GM10847 (cell line): Measurements from ENCODE around the gene DAP.

Experiments used
- POLR2A ChIP-seq: IDR thresholded peaks from 2 replicates; pipeline ENCODE4 v1.6.1; 2011; ENCODE audit not compliant: insufficient read length; ENCODE audit errors: extremely low read depth

DAP gene

GRCh38 chr5:10667431-10668057, 93.5 kb downstream of the DAP start:
- no peak for TF ChIP-seq POLR2A

- TF ChIP-seq POLR2A, result no peak
Measured at GRCh38 chr5:10666531-10667299, 94.3 kb downstream of the DAP start.

GRCh38 chr5:10665799-10666198, 95.2 kb downstream of the DAP start:
- TF ChIP-seq POLR2A, result no peak

- no peak for TF ChIP-seq POLR2A
Measured at GRCh38 chr5:10663489-10664179, 97.4 kb downstream of the DAP start.

- no peak for TF ChIP-seq POLR2A
Measured at GRCh38 chr5:10662661-10663488, 98.2 kb downstream of the DAP start.

- TF ChIP-seq POLR2A, result no peak
Measured at GRCh38 chr5:10662083-10662482, 99.0 kb downstream of the DAP start.

GRCh38 chr5:10661401-10661800, 99.6 kb downstream of the DAP start:
- TF ChIP-seq POLR2A, result no peak

- TF ChIP-seq POLR2A, result no peak
Measured at GRCh38 chr5:10660720-10661387, 100.2 kb downstream of the DAP start.

GRCh38 chr5:10660135-10660534, 100.9 kb downstream of the DAP start:
- no peak for TF ChIP-seq POLR2A

- no peak for TF ChIP-seq POLR2A
Measured at GRCh38 chr5:10658265-10658664, 102.8 kb downstream of the DAP start.

- TF ChIP-seq POLR2A, result no peak
Measured at GRCh38 chr5:10655972-10656830, 104.8 kb downstream of the DAP start.

- no peak for TF ChIP-seq POLR2A
Measured at GRCh38 chr5:10655161-10655971, 105.7 kb downstream of the DAP start.

- TF ChIP-seq POLR2A, result no peak
Measured at GRCh38 chr5:10654566-10654965, 106.5 kb downstream of the DAP start.
